A549 (cell line): ENCODE results near the gene ZWILCH. TPM values are rescaled to one million over a fixed set of nuclear protein-coding genes. Genes with fewer than 3 reads are reported as not detected.
A peak's percentile ranks its signal among the peaks of the same experiment; 100 is the strongest.

ENCODE experiments used
- ATAC-seq, 2 experiments: fragments of 200-7000 bp in 1 of 2; fragments of >200 bp in 1 of 2; cut with Nextera tagmentation in 1 of 2; cut with Tn5 transposase in 1 of 2; 3 replicates each; pipeline versions ENCODE4 v1.8.0 to v1.9.1; 2018 to 2020; ENCODE audit warnings: mild to moderate bottlenecking in 1 of 2, moderate library complexity in 1 of 2
- CTCF ChIA-PET: fragments of 300-600 bp; sonication (Branson Sonifier 250); formaldehyde crosslinking; extraction: SDS; loops from one replicate; lab custom pipeline; 2021; ENCODE audit warnings: antibody characterized with exemption, inconsistent platforms; lab: Yijun Ruan, JAX
- POLR2A ChIA-PET: fragments of 350-600 bp; formaldehyde crosslinking; extraction: SDS; loops from one replicate; lab custom pipeline; 2021; ENCODE audit warnings: antibody characterized with exemption, inconsistent platforms; lab: Yijun Ruan, JAX
- DNase-seq, 2 experiments: peaks; one replicate each; pipeline versions ENCODE4 v3.0.0 to v3.0.0-alpha.2; 2011 to 2016; ENCODE audit warnings: low read depth in 1 of 2, low spot score in 1 of 2
- FAIRE-seq: peaks from 2 replicates; lab custom pipeline; 2011; peaks lifted over from hg19 to GRCh38; lab: Jason Lieb, UNC
- H3K27ac ChIP-seq, 2 experiments: fragments of >200 bp; sonication (Bioruptor Twin); formaldehyde crosslinking; 3 replicates each; pipeline ENCODE4 v1.5.1; 2016 to 2017
- H3K4me1 ChIP-seq: fragments of >200 bp; sonication (Bioruptor Twin); formaldehyde crosslinking; 3 replicates; pipeline ENCODE4 v1.6.1; 2016
- H3K4me2 ChIP-seq: fragments of >200 bp; sonication (Bioruptor Twin); formaldehyde crosslinking; 3 replicates; pipeline ENCODE4 v1.6.1; 2016
- H3K4me3 ChIP-seq: fragments of >200 bp; sonication (Bioruptor Twin); formaldehyde crosslinking; 3 replicates; pipeline ENCODE4 v1.5.1; 2016
- H3K9me3 ChIP-seq: fragments of >200 bp; sonication (Bioruptor Twin); formaldehyde crosslinking; 3 replicates; pipeline ENCODE4 v1.6.1; 2016
- CBX2 ChIP-seq: fragments of 200-600 bp; sonication (generic); IDR thresholded peaks from 2 replicates; pipeline ENCODE4 v1.6.1; 2016; ENCODE audit warnings: low read depth, mild to moderate bottlenecking, borderline replicate concordance
- CBX8 ChIP-seq: fragments of 200-600 bp; sonication (generic); IDR thresholded peaks from 2 replicates; pipeline ENCODE4 v1.6.1; 2016
- FOSB ChIP-seq: fragments of 250-450 bp; sonication (Bioruptor Pico); IDR thresholded peaks from 2 replicates; pipeline ENCODE4 v1.5.0; 2020; ENCODE audit warnings: mild to moderate bottlenecking, moderate library complexity
- FOSL2 ChIP-seq, 2 experiments: fragments of 450-650 bp in 1 of 2; fragments of >200 bp in 1 of 2; sonication (Bioruptor Twin) in 1 of 2; formaldehyde crosslinking; IDR thresholded peaks; 2 replicates each; pipeline versions ENCODE4 v1.5.0 to v1.6.1; 2016 to 2020; ENCODE audit warnings: mild to moderate bottlenecking in 1 of 2, moderate library complexity in 1 of 2
- HMGXB4 ChIP-seq: fragments of 250-450 bp; sonication (Bioruptor Pico); IDR thresholded peaks from 2 replicates; pipeline ENCODE4 v1.5.0; 2021; ENCODE audit warnings: mild to moderate bottlenecking, moderate library complexity, borderline replicate concordance
- JUNB ChIP-seq: fragments of >200 bp; sonication (Bioruptor Twin); formaldehyde crosslinking; IDR thresholded peaks from 2 replicates; pipeline ENCODE4 v1.6.1; 2016
- PHF8 ChIP-seq: fragments of 200-600 bp; sonication (generic); IDR thresholded peaks from 2 replicates; pipeline ENCODE4 v1.6.1; 2016; ENCODE audit warnings: low read depth, mild to moderate bottlenecking, antibody characterized with exemption, moderate library complexity, borderline replicate concordance
- POLR2AphosphoS2 ChIP-seq: conservative IDR thresholded peaks from 2 replicates; pipeline ENCODE4 v1.6.1; 2012; ENCODE audit warnings: low read length, improper control_type of control experiment, inconsistent platforms
- RAD21 ChIP-seq, 2 experiments: fragments of >200 bp in 1 of 2; sonication (Bioruptor Twin) in 1 of 2; formaldehyde crosslinking in 1 of 2; IDR thresholded peaks in 1 of 2; conservative IDR thresholded peaks in 1 of 2; 2 replicates in 1 of 2; 3 replicates in 1 of 2; pipeline ENCODE4 v1.6.1; 2012 to 2018; ENCODE audit warnings: inconsistent platforms in 1 of 2
- REST ChIP-seq: fragments of 200-600 bp; sonication (generic); IDR thresholded peaks from 2 replicates; pipeline ENCODE4 v1.6.1; 2016; ENCODE audit warnings: antibody characterized with exemption, mild to moderate bottlenecking, moderate library complexity
- SREBF2 ChIP-seq: fragments of 450-650 bp; IDR thresholded peaks from 2 replicates; pipeline ENCODE4 v1.6.1; 2014; ENCODE audit warnings: mild to moderate bottlenecking, moderate library complexity
- TP53 ChIP-seq: fragments of 250-450 bp; sonication (Bioruptor Pico); IDR thresholded peaks from 2 replicates; pipeline ENCODE4 v1.5.0; 2021; ENCODE audit warnings: mild to moderate bottlenecking, moderate library complexity
- ZFP36 ChIP-seq: fragments of 450-650 bp; IDR thresholded peaks from 2 replicates; pipeline ENCODE4 v1.6.1; 2014; ENCODE audit warnings: borderline replicate concordance; ENCODE audit not compliant: partially characterized antibody
- WGBS: methylation state at CpG from one replicate; pipeline ENCODE4 v1.1.6; 2017; ENCODE audit errors: missing lambda C conversion rate; 5-methylcytosine and 5-hydroxymethylcytosine counted together
- polyA plus RNA-seq, 4 experiments: library from polyadenylated mRNA; depleted of rRNA in 3 of 4; stranded (reverse); fragments of >200 nt; fragmentation: RNase III in 1 of 4; extraction: RNeasy Plus Mini Kit Qiagen cat#74134 plus additional on column Dnase treatment in 1 of 4; gene quantifications; 2 replicates in 3 of 4; 3 replicates in 1 of 4; pipeline ENCODE4 v1.2.3, GENCODE V29; 2011 to 2017
- TF ChIP-seq, protein P1 (sequence below): fragments of >200 bp; sonication (Bioruptor Twin); formaldehyde crosslinking; IDR thresholded peaks from 3 replicates; pipeline ENCODE4 v1.5.1; 2016

ZWILCH gene
- polyA plus RNA-seq, 2 of the 4 experiments (the other 2 are of a cell fraction): 49.4 to 70.9 TPM

GRCh38 chr15:66592505-66593218 is 87.5 kb downstream of the ZWILCH start:
- Histone ChIP-seq H3K4me2 (no peak overlapping the region), H3K4me3 (no peak overlapping the region), H3K9me3 (no peaks in the 10 kb centered on the region), H3K4me1 (peaks cover 8% of the 10 kb centered on the region), H3K27ac (no peak overlapping the region)
- no peak for ATAC-seq
- no peak for TF ChIP-seq CBX8
- TF ChIP-seq HMGXB4 (CRISPR knock-in tag): no peak
- no peak for TF ChIP-seq TP53 (CRISPR knock-in tag)
- TF ChIP-seq FOSL2 (IDR thresholded peaks at IDR 0.05): no peak
- TF ChIP-seq FOSL2 (CRISPR knock-in tag; IDR thresholded peaks at IDR 0.05): no peak
- TF ChIP-seq SREBF2: no peak
- TF ChIP-seq FOSB: no peak
- no peak for TF ChIP-seq ZFP36
- TF ChIP-seq CBX2: no peak
- ChIA-PET POLR2A (no interaction called here), CTCF (interaction anchor here (0.6 to 8.1 kb wide), 9 partner anchors 11 to 272 kb away, joined by 3 to 48 read pairs (median 4); partner anchors contain the start of gene LCTL)
- no peak for FAIRE-seq
- DNase-seq: no peak
- WGBS: 83% methylated on average over 12 of the region's 12 CpGs

DNA sequence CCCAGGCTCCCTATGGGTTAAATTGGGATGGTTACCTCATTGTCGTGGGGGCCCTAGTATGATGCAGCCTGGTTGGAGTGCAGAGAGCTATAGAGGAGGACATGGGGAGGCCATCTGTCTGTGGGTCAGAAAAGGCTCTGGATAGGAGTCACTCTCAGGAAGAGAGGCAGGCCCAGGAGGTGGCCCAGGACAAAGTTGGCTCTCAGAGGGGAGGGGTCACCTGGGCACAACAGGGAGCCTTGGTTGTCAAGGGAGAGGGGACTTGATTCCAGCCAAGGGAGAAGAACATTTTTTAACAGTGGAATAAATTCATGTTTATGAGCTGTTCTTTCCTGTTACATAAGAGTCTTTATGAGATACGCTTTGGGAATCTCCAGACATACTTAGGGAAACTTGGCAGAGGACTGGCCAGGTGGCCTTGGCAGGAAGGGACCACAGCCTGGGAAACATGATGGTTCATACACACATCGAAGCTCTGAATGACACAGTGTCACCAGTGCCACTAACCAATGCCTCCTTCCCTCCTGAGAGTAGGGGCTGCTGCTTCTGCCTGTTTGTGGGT is 88.2 kb downstream of the ZWILCH start:
- TF ChIP-seq POLR2AphosphoS2: no peak
- 71% methylated on average over 3 of the region's 3 CpGs for WGBS
- POLR2A ChIA-PET: no interaction called here
- CTCF ChIA-PET: interaction anchor here (0.9 to 1.6 kb wide), 7 partner anchors 11 to 271 kb away, joined by 3 to 7 read pairs (median 4); no protein-coding TSS in a partner anchor
- no peak for DNase-seq
- Histone ChIP-seq H3K4me1 (peaks cover 8% of the 10 kb centered on the region), H3K27ac (no peak overlapping the region), H3K4me3 (no peak overlapping the region), H3K4me2 (no peak overlapping the region), H3K9me3 (no peaks in the 10 kb centered on the region)
- no peak for FAIRE-seq
- ATAC-seq: no peak; a peak in 1 of 6 replicates

DNA sequence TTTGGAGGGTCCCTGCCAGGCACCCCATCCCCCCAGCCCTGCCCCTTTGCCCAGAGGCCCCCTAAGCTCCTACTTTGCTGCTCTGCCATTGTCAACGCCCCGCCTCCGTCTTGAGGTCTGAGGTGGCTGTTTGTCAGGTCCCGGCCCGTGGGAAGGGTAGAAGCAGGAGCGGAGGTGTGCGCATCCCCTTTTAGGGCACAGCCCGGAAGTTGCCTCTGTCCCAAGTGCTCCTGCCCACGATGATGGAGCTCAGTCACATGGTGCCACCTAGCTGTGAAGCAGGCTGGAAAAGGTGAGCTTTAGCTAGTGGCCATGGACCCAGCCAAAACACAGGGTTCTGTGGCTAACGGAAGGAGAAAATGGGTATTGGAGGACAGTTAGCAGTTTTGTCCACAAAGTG is 89.2 kb downstream of the ZWILCH start:
- peak in 1 of 2 experiments; percentile 53; a peak in 2 of 6 replicates for ATAC-seq
- H3K4me2 ChIP-seq: no peak overlapping the region
- no peak overlapping the region for H3K4me3 ChIP-seq
- POLR2A ChIA-PET: no interaction called here
- DNase-seq: no peak
- 77% methylated on average over 10 of the region's 10 CpGs for WGBS
- CTCF ChIA-PET: interaction anchor here (0.6 to 1.3 kb wide), 5 partner anchors 14 to 270 kb away, joined by 3 to 4 read pairs (median 3); no protein-coding TSS in a partner anchor
- peaks cover 8% of the 10 kb centered on the region for H3K4me1 ChIP-seq
- no peaks in the 10 kb centered on the region for H3K9me3 ChIP-seq
- no peak for TF ChIP-seq PHF8
- peak in 1 of 2 experiments; percentile 51; a peak in 2 of 5 replicates for TF ChIP-seq RAD21 (conservative IDR thresholded peaks at IDR 0.05 in 1 of 2, IDR thresholded peaks at IDR 0.05 in 1 of 2)
- TF ChIP-seq, protein P1, sequence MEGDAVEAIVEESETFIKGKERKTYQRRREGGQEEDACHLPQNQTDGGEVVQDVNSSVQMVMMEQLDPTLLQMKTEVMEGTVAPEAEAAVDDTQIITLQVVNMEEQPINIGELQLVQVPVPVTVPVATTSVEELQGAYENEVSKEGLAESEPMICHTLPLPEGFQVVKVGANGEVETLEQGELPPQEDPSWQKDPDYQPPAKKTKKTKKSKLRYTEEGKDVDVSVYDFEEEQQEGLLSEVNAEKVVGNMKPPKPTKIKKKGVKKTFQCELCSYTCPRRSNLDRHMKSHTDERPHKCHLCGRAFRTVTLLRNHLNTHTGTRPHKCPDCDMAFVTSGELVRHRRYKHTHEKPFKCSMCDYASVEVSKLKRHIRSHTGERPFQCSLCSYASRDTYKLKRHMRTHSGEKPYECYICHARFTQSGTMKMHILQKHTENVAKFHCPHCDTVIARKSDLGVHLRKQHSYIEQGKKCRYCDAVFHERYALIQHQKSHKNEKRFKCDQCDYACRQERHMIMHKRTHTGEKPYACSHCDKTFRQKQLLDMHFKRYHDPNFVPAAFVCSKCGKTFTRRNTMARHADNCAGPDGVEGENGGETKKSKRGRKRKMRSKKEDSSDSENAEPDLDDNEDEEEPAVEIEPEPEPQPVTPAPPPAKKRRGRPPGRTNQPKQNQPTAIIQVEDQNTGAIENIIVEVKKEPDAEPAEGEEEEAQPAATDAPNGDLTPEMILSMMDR: peak; percentile 7; the same call in 1 of the 3 replicates
- no peak overlapping the region for H3K27ac ChIP-seq
- no peak for FAIRE-seq

GRCh38 chr15:66594836-66595235 is 89.7 kb downstream of the ZWILCH start:
- ATAC-seq: no peak
- Histone ChIP-seq H3K4me2 (no peak overlapping the region), H3K27ac (no peak overlapping the region), H3K4me3 (no peak overlapping the region), H3K4me1 (peaks cover 8% of the 10 kb centered on the region), H3K9me3 (no peaks in the 10 kb centered on the region)
- TF ChIP-seq POLR2AphosphoS2: no peak
- no peak for TF ChIP-seq REST
- no peak for TF ChIP-seq JUNB
- CTCF ChIA-PET: interaction anchor here (1.0 kb wide), 1 partner anchor 14 kb away, joined by 3 read pairs; no protein-coding TSS in a partner anchor
- POLR2A ChIA-PET: no interaction called here
- WGBS: 74% methylated on average over 5 of the region's 5 CpGs
- no peak for FAIRE-seq
- DNase-seq: no peak
